Large intestine (tissue), 3 donors: ENCODE data around the gene LMOD1. TPM values are rescaled to one million over a fixed set of nuclear protein-coding genes. Genes with fewer than 3 reads are reported as not detected.

ENCODE experiments used
- DNase-seq, 2 donors: peaks; one replicate each; pipeline versions ENCODE4 v3.0.0 to v3.0.0-alpha.2; 2013
- H3K27ac ChIP-seq: one replicate; pipeline ENCODE4 v1.5.1; 2013; ENCODE audit warnings: low read length
- H3K27me3 ChIP-seq: 2 replicates; pipeline ENCODE4 v1.6.1; 2013; ENCODE audit warnings: low read length; ENCODE audit not compliant: control insufficient read depth, insufficient read depth
- H3K36me3 ChIP-seq: 2 replicates; pipeline ENCODE4 v1.6.1; 2013; ENCODE audit warnings: low read length; ENCODE audit not compliant: control insufficient read depth, insufficient read depth
- H3K4me1 ChIP-seq: one replicate; pipeline ENCODE4 v1.6.1; 2013; ENCODE audit warnings: low read length; ENCODE audit not compliant: control insufficient read depth, insufficient read depth
- H3K4me3 ChIP-seq: one replicate; pipeline ENCODE4 v1.5.1; 2013; ENCODE audit warnings: low read length
- H3K9me3 ChIP-seq: one replicate; pipeline ENCODE4 v1.6.1; 2013; ENCODE audit warnings: mild to moderate bottlenecking, low read depth, low read length, moderate library complexity; ENCODE audit not compliant: control insufficient read depth
- WGBS: methylation state at CpG from one replicate; pipeline ENCODE4 v1.1.5; 2013; ENCODE audit warnings: low lambda C conversion rate; ENCODE audit not compliant: insufficient coverage; 5-methylcytosine and 5-hydroxymethylcytosine counted together
- polyA plus RNA-seq: library from polyadenylated mRNA; unstranded; fragments of 120-200 nt; gene quantifications from one replicate; pipeline ENCODE4 v1.2.1, GENCODE V29; 2013

Gene LMOD1
- polyA plus RNA-seq, 1 donor: 17.3 TPM

- no CpG with 5 or more reads among the region's 11 CpGs for WGBS
- peak; percentile 46 to 52 for DNase-seq
- Histone ChIP-seq H3K27ac (peak overlapping the region; percentile 36), H3K4me3 (no peak overlapping the region), H3K9me3 (no peaks in the 10 kb centered on the region), H3K36me3 (no peaks in the 10 kb centered on the region), H3K27me3 (no peaks in the 10 kb centered on the region), H3K4me1 (peaks cover 11% of the 10 kb centered on the region)
Measured at GRCh38 chr1:201916649-201917249, 29.6 kb downstream of the LMOD1 start.

GRCh38 chr1:201914456-201915235 lies 31.7 kb downstream of the LMOD1 start:
- H3K4me1 ChIP-seq: peaks cover 11% of the 10 kb centered on the region
- no peaks in the 10 kb centered on the region for H3K9me3 ChIP-seq
- H3K27ac ChIP-seq: no peak overlapping the region
- no peaks in the 10 kb centered on the region for H3K36me3 ChIP-seq
- no peak overlapping the region for H3K4me3 ChIP-seq
- DNase-seq: no peak
- H3K27me3 ChIP-seq: no peaks in the 10 kb centered on the region
- WGBS: 77% methylated on average over 6 of the region's 14 CpGs

GRCh38 chr1:201912832-201913231 lies 33.5 kb downstream of the LMOD1 start:
- no peaks in the 10 kb centered on the region for H3K36me3 ChIP-seq
- no peaks in the 10 kb centered on the region for H3K9me3 ChIP-seq
- no peak for DNase-seq
- H3K4me3 ChIP-seq: no peak overlapping the region
- H3K27me3 ChIP-seq: no peaks in the 10 kb centered on the region
- no CpG with 5 or more reads among the region's 5 CpGs for WGBS
- peak overlapping the region; percentile 38 for H3K27ac ChIP-seq
- H3K4me1 ChIP-seq: peaks cover 8% of the 10 kb centered on the region

GRCh38 chr1:201911826-201912571 lies 34.3 kb downstream of the LMOD1 start:
- Histone ChIP-seq H3K4me1 (peaks cover 4% of the 10 kb centered on the region), H3K9me3 (no peaks in the 10 kb centered on the region), H3K36me3 (no peaks in the 10 kb centered on the region), H3K4me3 (no peak overlapping the region), H3K27ac (no peak overlapping the region), H3K27me3 (no peaks in the 10 kb centered on the region)
- DNase-seq: no peak
- 100% methylated on average over 1 of the region's 4 CpGs for WGBS

- no peak overlapping the region for H3K27ac ChIP-seq
- WGBS: no CpG with 5 or more reads among the region's 6 CpGs
- no peaks in the 10 kb centered on the region for H3K36me3 ChIP-seq
- no peaks in the 10 kb centered on the region for H3K9me3 ChIP-seq
- no peak for DNase-seq
- no peak overlapping the region for H3K4me3 ChIP-seq
- H3K27me3 ChIP-seq: no peaks in the 10 kb centered on the region
- H3K4me1 ChIP-seq: no peaks in the 10 kb centered on the region
Measured at GRCh38 chr1:201907621-201908020, 38.7 kb downstream of the LMOD1 start.

- Histone ChIP-seq H3K27ac (peak overlapping the region; percentile 8), H3K27me3 (no peaks in the 10 kb centered on the region), H3K9me3 (no peaks in the 10 kb centered on the region), H3K4me3 (no peak overlapping the region), H3K4me1 (no peaks in the 10 kb centered on the region), H3K36me3 (no peaks in the 10 kb centered on the region)
- WGBS: no CpG with 5 or more reads among the region's 3 CpGs
- DNase-seq: no peak
Measured at GRCh38 chr1:201906336-201906735, 40.0 kb downstream of the LMOD1 start.

- WGBS: no CpG with 5 or more reads among the region's 6 CpGs
- Histone ChIP-seq H3K4me3 (no peak overlapping the region), H3K4me1 (no peaks in the 10 kb centered on the region), H3K27ac (peak overlapping the region; percentile 46), H3K9me3 (no peaks in the 10 kb centered on the region), H3K36me3 (no peaks in the 10 kb centered on the region), H3K27me3 (no peaks in the 10 kb centered on the region)
- no peak for DNase-seq
Measured at GRCh38 chr1:201905234-201905890, 41.0 kb downstream of the LMOD1 start.

- Histone ChIP-seq H3K9me3 (no peaks in the 10 kb centered on the region), H3K4me1 (no peaks in the 10 kb centered on the region), H3K27me3 (peaks cover 4% of the 10 kb centered on the region), H3K27ac (peak overlapping the region; percentile 48), H3K4me3 (no peak overlapping the region), H3K36me3 (no peaks in the 10 kb centered on the region)
- peak; percentile 37 to 49 for DNase-seq
- WGBS: no CpG with 5 or more reads among the region's 6 CpGs
Measured at GRCh38 chr1:201904579-201904978, 41.8 kb downstream of the LMOD1 start.

GRCh38 chr1:201903135-201903534 lies 43.2 kb downstream of the LMOD1 start:
- H3K27me3 ChIP-seq: peaks cover 4% of the 10 kb centered on the region
- H3K27ac ChIP-seq: no peak overlapping the region
- H3K4me3 ChIP-seq: no peak overlapping the region
- WGBS: no CpG with 5 or more reads among the region's 5 CpGs
- no peaks in the 10 kb centered on the region for H3K36me3 ChIP-seq
- H3K4me1 ChIP-seq: no peaks in the 10 kb centered on the region
- H3K9me3 ChIP-seq: no peaks in the 10 kb centered on the region
- no peak for DNase-seq

GRCh38 chr1:201902198-201902597 lies 44.1 kb downstream of the LMOD1 start:
- H3K27ac ChIP-seq: no peak overlapping the region
- no peaks in the 10 kb centered on the region for H3K9me3 ChIP-seq
- WGBS: no CpG with 5 or more reads among the region's 3 CpGs
- H3K4me3 ChIP-seq: no peak overlapping the region
- no peaks in the 10 kb centered on the region for H3K36me3 ChIP-seq
- DNase-seq: no peak
- peaks cover 4% of the 10 kb centered on the region for H3K27me3 ChIP-seq
- no peaks in the 10 kb centered on the region for H3K4me1 ChIP-seq
